ENCODE data around the gene TMF1.

TMF1 gene

DNA sequence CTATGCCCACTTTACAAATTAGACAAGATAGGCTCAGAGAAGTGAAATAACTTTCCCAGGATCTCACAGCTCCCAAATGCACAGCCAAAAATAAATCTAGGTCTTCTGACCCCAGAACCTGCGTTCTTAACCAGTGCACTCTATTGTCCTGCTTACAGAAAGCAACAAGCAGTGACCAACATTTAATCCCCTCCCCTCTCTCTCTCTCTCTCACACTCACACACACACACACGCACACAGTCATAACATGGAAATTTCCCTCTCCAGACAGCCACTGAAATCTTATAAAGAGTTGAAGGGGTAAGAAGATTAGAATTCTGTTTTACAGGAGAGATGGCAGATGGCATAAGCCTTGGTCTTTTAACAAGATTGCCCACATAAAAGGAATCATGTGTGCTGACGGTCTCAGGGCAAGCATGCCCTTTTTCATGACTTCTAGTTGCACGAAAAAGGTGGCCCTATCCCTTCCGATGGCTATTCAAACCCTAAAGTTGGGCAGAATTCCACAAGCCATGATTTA lies 68.1 kb downstream of the TMF1 start:
- DNase-seq, result no peak

DNA sequence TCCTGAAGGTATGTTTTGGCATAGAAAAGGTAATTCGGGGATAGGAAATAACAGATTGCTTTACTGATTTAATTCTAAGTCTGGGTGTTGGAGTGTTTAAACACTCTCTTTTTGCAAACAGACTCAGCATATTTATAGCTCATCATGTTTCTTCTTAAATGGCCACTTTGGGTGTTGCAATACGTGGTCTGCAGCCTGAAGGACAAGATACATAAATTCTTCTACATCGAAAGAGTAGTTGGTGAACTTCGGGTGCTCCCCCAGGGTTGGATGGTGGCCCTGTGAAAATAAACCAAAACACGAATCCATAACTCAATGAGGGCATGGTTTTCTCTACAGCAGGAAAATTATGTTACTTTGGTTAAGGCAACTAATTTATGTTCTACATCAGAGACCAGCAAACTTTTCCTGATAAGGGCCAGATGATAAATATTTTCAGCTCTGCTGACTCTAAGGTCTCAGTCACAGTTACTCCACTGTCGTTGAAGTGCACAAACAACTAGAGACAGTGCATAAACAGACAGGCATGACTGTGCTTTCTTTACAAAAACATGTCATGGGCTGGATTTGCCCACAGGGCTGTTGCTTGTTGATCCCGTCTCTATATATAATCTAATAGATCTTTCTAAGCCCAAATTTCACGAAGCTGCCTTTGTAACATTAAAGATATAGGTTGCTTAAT lies 74.5 kb downstream of the TMF1 start:
- no peak for DNase-seq

DNA sequence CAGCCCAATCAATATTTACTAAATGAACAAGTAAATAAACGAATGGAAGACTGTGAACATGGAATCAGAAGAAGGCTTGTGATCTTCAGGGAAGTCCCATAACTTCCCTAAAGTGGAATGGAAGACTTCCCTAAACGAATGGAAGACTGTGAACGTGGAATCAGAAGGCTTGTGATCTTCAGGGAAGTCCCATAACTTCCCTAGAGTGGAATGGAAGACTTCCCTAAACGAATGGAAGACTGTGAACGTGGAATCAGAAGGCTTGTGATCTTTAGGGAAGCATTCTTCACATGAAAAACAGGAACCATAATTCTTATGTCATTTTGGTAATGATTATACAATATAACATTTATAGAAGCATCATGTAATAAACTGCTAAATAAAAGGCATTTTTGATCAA lies 77.4 kb downstream of the TMF1 start:
- no peak for DNase-seq

DNA sequence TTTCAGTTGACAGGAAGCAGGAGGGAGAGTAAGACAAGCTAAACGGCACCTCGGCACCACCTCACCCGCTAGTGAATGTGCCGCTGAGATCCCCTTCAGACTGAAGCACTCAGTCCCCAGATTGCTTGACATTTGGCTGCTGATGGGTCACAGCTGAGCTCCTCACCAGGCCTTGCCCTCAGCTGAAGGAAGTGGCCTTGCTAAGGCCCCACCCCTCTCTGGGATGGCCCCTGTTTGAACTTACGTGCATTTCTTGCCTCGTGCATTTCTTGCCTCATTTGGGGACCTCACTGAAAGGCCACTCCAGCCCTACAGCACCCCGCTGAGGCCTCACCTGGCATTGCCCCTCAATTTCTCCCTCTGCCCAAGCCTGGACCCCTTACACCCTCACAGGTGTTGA lies 78.5 kb downstream of the TMF1 start:
- no peak for DNase-seq

DNA sequence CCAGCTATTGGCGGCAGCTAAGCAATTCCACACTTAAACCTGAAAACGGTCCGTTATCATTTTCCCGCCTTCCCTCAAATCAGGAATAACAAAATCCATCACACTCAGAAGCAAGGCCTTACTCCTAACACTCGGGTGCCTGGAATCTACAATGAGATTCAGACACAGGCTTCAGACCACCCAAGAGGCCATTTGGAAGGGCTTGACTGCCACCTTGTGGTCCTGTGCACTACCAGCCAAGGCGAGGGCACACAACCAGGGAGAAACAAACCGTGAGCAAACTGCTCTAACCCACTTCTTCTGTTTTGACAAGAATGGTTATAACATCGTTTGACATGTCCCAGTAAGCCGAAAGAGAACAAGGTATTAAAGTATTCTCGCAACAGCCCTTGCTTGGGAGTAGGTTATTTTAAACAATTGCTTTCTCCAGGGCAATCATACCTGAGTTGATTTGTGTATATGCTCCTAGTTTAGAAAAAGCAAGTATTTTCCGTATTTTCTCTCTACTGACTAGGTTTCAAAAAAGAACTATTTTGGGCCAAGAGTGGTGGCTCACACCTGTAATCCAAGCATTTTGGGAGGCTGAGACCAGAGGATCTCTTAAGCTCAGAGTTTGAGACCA lies 79.7 kb downstream of the TMF1 start:
- DNase-seq, result peak in 45 of 51 donors; percentile 1 to 78 (median 40)

All from hypothalamus (tissue), 51 donors.